ENCODE measurements around the gene NCK2. TPM values are rescaled to one million over a fixed set of nuclear protein-coding genes. Genes with fewer than 3 reads are reported as not detected.

NCK2 gene
- total and polyA plus RNA-seq, 7 donors = 36.4 to 59.9 (median 52.0) TPM

DNA sequence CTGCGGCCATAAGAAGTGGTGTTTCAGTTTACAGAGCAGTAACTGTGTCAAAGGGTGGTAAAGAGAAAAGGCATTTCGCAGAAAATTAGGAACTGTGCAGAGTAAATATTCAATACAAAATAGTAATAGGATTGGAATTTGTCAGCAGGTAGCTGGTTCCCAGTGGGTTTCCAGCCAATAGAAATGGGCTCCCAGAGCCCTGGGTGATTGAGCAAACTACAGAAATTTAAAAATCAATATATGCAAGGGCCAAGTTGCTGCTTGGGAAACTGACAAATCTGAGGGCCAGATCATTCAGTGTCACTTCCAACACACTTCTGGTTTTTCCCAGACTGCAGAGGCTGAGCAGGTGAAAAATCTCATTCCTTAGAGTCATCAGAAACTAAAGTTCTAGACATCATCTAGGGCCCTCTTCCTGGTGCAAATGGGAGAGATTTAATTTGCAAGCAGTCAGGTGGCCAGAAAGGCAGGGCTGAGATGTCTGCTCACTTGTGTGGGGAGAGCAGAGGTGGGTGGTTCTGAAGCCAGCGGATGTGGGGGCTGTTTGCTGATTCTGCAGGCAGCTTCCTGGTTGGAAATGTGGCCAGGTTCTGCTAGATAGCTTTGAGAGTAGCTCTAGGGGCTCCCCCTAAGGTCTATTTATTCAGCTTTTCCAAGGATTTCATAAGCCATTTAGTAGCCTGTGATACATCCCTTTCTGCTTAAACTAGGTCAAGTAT lies 182.4 kb downstream of the NCK2 start:
- Histone ChIP-seq H3K4me3 (no peak overlapping the region), H3K4me1 (no peaks in the 10 kb centered on the region), H3K9me3 (no peaks in the 10 kb centered on the region), H3K36me3 (no peaks in the 10 kb centered on the region), H3K27ac (no peak overlapping the region), H3K27me3 (no peaks in the 10 kb centered on the region)
- TF ChIP-seq, protein P1, sequence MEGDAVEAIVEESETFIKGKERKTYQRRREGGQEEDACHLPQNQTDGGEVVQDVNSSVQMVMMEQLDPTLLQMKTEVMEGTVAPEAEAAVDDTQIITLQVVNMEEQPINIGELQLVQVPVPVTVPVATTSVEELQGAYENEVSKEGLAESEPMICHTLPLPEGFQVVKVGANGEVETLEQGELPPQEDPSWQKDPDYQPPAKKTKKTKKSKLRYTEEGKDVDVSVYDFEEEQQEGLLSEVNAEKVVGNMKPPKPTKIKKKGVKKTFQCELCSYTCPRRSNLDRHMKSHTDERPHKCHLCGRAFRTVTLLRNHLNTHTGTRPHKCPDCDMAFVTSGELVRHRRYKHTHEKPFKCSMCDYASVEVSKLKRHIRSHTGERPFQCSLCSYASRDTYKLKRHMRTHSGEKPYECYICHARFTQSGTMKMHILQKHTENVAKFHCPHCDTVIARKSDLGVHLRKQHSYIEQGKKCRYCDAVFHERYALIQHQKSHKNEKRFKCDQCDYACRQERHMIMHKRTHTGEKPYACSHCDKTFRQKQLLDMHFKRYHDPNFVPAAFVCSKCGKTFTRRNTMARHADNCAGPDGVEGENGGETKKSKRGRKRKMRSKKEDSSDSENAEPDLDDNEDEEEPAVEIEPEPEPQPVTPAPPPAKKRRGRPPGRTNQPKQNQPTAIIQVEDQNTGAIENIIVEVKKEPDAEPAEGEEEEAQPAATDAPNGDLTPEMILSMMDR (IDR thresholded peaks at IDR 0.05) = no peak
- TF ChIP-seq POLR2A (IDR thresholded peaks at IDR 0.05) (no peak), EP300 (IDR thresholded peaks at IDR 0.05) (no peak)
- 85 to 96% methylated on average over 3 of the region's 3 CpGs for WGBS, 2 donors
- intact Hi-C loops (cut with DNase I) = no loop called here
- no peak for DNase-seq

DNA sequence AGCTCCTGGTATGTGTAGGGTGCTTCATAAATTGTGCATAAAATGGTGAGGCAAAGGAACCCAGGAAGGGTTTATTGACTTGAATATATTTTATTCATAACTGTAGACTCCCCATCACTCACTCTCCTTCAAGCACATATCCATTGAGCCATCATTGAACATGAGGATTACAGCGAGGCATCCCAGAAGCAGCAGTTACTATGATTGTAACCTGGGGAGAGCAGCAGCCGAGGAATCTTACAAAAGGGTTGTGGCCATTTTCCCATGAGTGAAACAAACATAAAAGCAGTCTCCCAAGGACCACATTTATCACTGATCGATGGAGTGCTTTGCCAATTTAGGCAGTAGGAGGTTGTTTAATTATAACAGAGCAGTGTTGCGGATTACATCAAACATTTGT lies 183.4 kb downstream of the NCK2 start:
- H3K36me3 ChIP-seq = no peaks in the 10 kb centered on the region
- no peaks in the 10 kb centered on the region for H3K9me3 ChIP-seq
- TF ChIP-seq POLR2AphosphoS5 (IDR thresholded peaks at IDR 0.05) = no peak
- TF ChIP-seq, protein P1 (IDR thresholded peaks at IDR 0.05) = no peak
- TF ChIP-seq EP300 (IDR thresholded peaks at IDR 0.05) = no peak
- no peak for TF ChIP-seq POLR2A (IDR thresholded peaks at IDR 0.05)
- 94 to 96% methylated on average over 4 of the region's 4 CpGs for WGBS, 2 donors
- no peak overlapping the region for H3K4me3 ChIP-seq
- H3K27ac ChIP-seq = no peak overlapping the region
- DNase-seq = no peak
- no peaks in the 10 kb centered on the region for H3K4me1 ChIP-seq
- intact Hi-C loops (cut with DNase I) = no loop called here
- H3K27me3 ChIP-seq = no peaks in the 10 kb centered on the region

DNA sequence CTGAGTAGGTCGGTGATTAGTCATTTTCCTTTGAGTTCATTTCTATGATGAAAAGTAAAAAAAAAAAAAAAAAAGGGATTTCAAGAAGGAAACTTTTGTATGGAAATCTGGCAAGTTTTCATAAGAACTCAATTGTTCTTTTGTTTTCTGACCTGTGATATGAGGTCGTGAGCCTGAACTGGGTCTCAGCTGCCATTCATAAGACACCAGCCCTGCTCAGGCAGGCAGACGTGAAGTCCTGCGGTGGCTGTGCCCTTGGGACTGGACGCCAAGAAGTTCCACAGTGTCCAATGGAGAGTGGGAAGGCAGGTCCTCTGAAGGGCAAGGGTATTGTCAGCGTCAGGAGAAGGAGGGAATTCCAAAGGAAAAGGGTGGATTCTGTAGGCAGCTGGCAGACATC lies 183.9 kb downstream of the NCK2 start:
- 84 to 89% methylated on average over 6 of the region's 6 CpGs for WGBS, 2 donors
- DNase-seq = no peak
- H3K4me3 ChIP-seq = no peak overlapping the region
- H3K27me3 ChIP-seq = no peaks in the 10 kb centered on the region
- no peaks in the 10 kb centered on the region for H3K9me3 ChIP-seq
- H3K36me3 ChIP-seq = no peaks in the 10 kb centered on the region
- no peak overlapping the region for H3K27ac ChIP-seq
- TF ChIP-seq POLR2AphosphoS5 (IDR thresholded peaks at IDR 0.05) (no peak), POLR2A (IDR thresholded peaks at IDR 0.05) (no peak), EP300 (IDR thresholded peaks at IDR 0.05) (no peak)
- TF ChIP-seq, protein P1 (IDR thresholded peaks at IDR 0.05) = no peak
- intact Hi-C loops (cut with DNase I) = no loop called here
- H3K4me1 ChIP-seq = no peaks in the 10 kb centered on the region

DNA sequence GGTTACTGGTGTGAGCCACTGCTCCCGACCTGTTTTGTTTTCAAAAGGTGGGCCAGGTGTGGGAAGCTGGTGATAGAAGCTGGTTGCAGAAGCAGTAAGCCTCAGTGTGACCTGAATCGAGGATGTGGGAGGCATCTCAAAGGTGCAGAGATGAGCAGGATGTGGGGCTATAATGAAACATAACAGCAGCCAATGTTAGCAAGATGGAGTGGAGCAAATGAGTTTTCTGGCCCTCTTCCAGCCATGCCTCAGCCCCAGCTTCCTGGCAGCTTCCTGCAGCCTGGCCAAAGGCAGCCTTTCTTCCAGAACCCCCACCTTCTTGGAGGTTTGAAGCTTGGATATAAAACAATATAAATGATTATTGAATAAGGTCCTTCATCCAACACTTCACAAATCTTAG lies 184.8 kb downstream of the NCK2 start:
- DNase-seq = no peak
- no peaks in the 10 kb centered on the region for H3K9me3 ChIP-seq
- H3K4me1 ChIP-seq = peaks cover 0 to 7% (median 6%) of the 10 kb centered on the region in 4 donors
- H3K4me3 ChIP-seq = no peak overlapping the region
- H3K27me3 ChIP-seq = no peaks in the 10 kb centered on the region
- H3K36me3 ChIP-seq = no peaks in the 10 kb centered on the region
- intact Hi-C loops (cut with DNase I) = no loop called here
- no peak for TF ChIP-seq POLR2AphosphoS5 (IDR thresholded peaks at IDR 0.05)
- TF ChIP-seq EP300 (IDR thresholded peaks at IDR 0.05) = no peak
- TF ChIP-seq, protein P1 (IDR thresholded peaks at IDR 0.05) = no peak
- no peak for TF ChIP-seq POLR2A (IDR thresholded peaks at IDR 0.05)
- 51 to 71% methylated on average over 2 of the region's 2 CpGs for WGBS, 2 donors
- H3K27ac ChIP-seq = no peak overlapping the region

DNA sequence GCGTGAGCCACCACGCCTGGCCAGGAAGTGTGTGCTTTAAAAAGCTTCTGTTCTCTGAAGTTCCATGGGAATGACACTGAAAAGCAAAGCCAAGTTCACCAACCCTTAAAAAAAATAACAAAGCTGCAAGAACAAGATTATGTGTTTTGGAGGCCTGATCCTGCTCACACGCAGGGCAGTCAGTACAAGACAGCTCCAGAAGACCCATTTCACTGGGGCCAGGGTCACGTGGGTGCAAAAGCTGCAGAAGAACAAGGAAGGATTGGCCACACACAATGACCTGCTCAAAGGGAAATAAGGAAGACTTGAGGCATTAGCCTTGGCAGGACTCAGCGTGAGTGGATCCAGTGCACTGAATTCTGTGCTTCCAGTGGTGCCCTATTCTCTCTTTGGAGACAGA lies 187.9 kb downstream of the NCK2 start:
- WGBS, 2 donors = 90 to 91% methylated on average over 5 of the region's 5 CpGs
- intact Hi-C loops (cut with DNase I) = loop anchor here (10.0 kb wide), 2 partner anchors 92 to 152 kb away; no protein-coding TSS in a partner anchor
- no peak for TF ChIP-seq POLR2A (IDR thresholded peaks at IDR 0.05)
- no peak for TF ChIP-seq POLR2AphosphoS5 (IDR thresholded peaks at IDR 0.05)
- TF ChIP-seq EP300 (IDR thresholded peaks at IDR 0.05) = no peak
- TF ChIP-seq, protein P1 (IDR thresholded peaks at IDR 0.05) = no peak
- Histone ChIP-seq H3K9me3 (no peaks in the 10 kb centered on the region), H3K4me3 (no peak overlapping the region), H3K27ac (no peak overlapping the region), H3K27me3 (no peaks in the 10 kb centered on the region), H3K4me1 (peaks cover 0 to 16% (median 15%) of the 10 kb centered on the region in 4 donors), H3K36me3 (no peaks in the 10 kb centered on the region)
- DNase-seq = no peak

All from sigmoid colon (tissue), 7 donors.